Stomach (tissue), 9 donors: ENCODE measurements around the gene CARD19. TPM values are rescaled to one million over a fixed set of nuclear protein-coding genes. Genes with fewer than 3 reads are reported as not detected.

Experiments
- DNase-seq, 2 donors: peaks; one replicate each; pipeline versions ENCODE4 v3.0.0 to v3.0.0-alpha.2; 2013 to 2019
- H3K27ac ChIP-seq, 5 donors: fragments of 200-600 bp in 4 of 5; sonication (generic) in 4 of 5; one replicate each; pipeline ENCODE4 v1.5.1; 2013 to 2019; ENCODE audit warnings: mild to moderate bottlenecking in 1 of 5, moderate library complexity in 1 of 5
- H3K27me3 ChIP-seq, 3 donors: fragments of 200-600 bp; sonication (generic); one replicate each; pipeline ENCODE4 v1.5.1; 2017 to 2019; ENCODE audit warnings: mixed run types in 1 of 3
- H3K36me3 ChIP-seq, 4 donors: fragments of 200-600 bp; sonication (generic); 1 replicate in 3 of 4; 2 replicates in 1 of 4; pipeline ENCODE4 v1.5.1; 2016 to 2019
- H3K4me1 ChIP-seq, 4 donors: fragments of 200-600 bp; sonication (generic); one replicate each; pipeline ENCODE4 v1.5.1; 2016 to 2019
- H3K4me3 ChIP-seq, 4 donors: fragments of 200-600 bp; sonication (generic) in 3 of 4; one replicate each; pipeline ENCODE4 v1.5.1; 2016 to 2019; ENCODE audit warnings: mild to moderate bottlenecking in 1 of 4
- H3K9me3 ChIP-seq, 4 donors: fragments of 200-600 bp; sonication (generic); one replicate each; pipeline ENCODE4 v1.5.1; 2016 to 2019
- EP300 ChIP-seq: sonication (generic); formaldehyde crosslinking; IDR thresholded peaks from one replicate; pipeline ENCODE4 v1.6.1; 2017; ENCODE audit warnings: antibody characterized with exemption
- POLR2A ChIP-seq, 4 donors: fragments of 450-650 bp; IDR thresholded peaks; one replicate each; pipeline ENCODE4 v1.6.1; 2016; ENCODE audit warnings: antibody characterized with exemption in 4 of 4, control low read depth in 2 of 4, mild to moderate bottlenecking in 1 of 4, moderate library complexity in 1 of 4
- POLR2AphosphoS5 ChIP-seq, 3 donors: sonication (generic); formaldehyde crosslinking; IDR thresholded peaks; one replicate each; pipeline ENCODE4 v1.6.1; 2016; ENCODE audit warnings: antibody characterized with exemption in 3 of 3
- WGBS, 5 donors: extraction: QIAGEN DNeasy Blood & Tissue Kit in 3 of 5; methylation state at CpG; one replicate each; pipeline versions ENCODE4 v1.1.5 to v1.1.7; 2013 to 2018; 5-methylcytosine and 5-hydroxymethylcytosine counted together
- intact Hi-C: fragments of 100-400 bp; cut with DNase I; formaldehyde crosslinking; loops from one replicate; pipeline ENCODE4 v1.15.1; 2023; ENCODE audit warnings: low total_unique reads
- polyA plus RNA-seq, 3 donors: library from polyadenylated mRNA; stranded (reverse); fragments of 200-250 nt; gene quantifications; one replicate each; pipeline ENCODE4 v1.2.3, GENCODE V29; 2013
- total RNA-seq, 5 donors: library from RNA; depleted of rRNA; stranded (reverse); fragments of >200 nt; gene quantifications; one replicate each; pipeline versions ENCODE4 v1.1.0 to v1.2.3, GENCODE V29; 2014 to 2016
- TF ChIP-seq, protein P1 (sequence below), 7 experiments: fragments of 450-650 bp in 4 of 7; fragments of 200-600 bp in 3 of 7; sonication (generic) in 3 of 7; IDR thresholded peaks; one replicate each; pipeline ENCODE4 v1.5.1; 2016 to 2019; ENCODE audit warnings: antibody characterized with exemption in 7 of 7, control low read depth in 2 of 7, mild to moderate bottlenecking in 1 of 7
- donor health status: healthy with polysubstance abuse.
- donor health status: Bipolar disorder and iron deficiency.
- donor health status: healthy.

The CARD19 gene
- total and polyA plus RNA-seq, 8 donors = 14.3 to 95.1 (median 45.6) TPM

DNA sequence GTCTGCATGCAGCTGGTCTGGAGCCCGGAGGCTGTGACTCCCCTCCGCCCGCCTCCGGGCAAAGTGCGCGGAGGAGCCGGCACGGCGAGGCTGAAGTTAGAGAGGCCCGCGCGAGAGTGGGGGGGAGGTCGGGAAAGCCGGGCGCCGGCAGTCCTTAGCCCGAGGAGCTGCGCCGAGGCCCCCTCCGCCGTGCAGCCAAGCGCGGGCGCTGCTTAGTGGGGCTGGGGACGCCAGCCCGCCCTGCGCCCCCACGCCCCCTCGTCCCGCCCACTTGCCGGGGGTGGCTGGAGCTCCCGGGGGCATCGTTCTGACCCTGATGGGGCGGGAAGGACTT, 37.6 kb downstream of the CARD19 start:
- H3K27me3 ChIP-seq = no peaks in the 10 kb centered on the region

DNA sequence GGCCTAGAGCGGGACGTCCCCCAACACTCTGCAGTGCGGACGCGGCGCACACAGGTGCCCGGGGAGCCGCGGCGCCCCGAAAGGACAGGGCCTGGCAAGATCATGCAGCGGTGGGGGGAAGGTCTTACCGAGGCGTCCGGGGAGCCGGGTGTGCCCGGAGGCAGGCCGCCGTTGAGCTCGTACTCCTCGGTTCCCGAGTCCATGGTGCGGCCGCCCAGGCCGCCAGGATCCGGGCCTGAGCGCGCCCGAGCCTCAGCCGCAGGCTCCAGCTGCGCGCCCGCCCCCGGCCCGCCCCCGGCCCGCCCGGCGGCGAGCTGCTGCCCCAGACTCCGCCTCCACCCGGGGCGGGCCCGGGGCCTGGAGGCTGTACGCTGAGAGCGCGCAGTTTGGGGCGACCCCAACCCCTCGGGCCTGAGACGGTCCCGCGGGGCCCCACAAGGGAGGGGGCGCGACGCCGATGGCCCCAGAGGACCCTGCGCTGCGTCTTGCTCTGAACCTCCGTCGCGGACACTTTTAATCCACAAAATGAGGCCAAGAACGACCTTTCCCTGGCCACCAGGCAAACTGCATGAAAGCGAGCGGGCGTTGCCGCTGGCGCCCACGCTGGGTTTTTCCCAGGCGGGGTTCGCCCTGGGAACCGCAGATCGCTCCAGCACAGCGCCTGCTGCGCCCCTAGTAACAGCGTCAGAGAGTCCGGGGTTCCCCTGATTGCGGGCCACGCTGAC, 38.2 kb downstream of the CARD19 start, which contains the start of gene NINJ1:
Gene NINJ1 (minus strand): TSS at position 237 of the 725 bp plus-strand sequence. CDS start 34 bp downstream, at position 203.
- intact Hi-C loops = no loop called here
- no peak for TF ChIP-seq EP300
- no peak for TF ChIP-seq POLR2A (IDR thresholded peaks at IDR 0.05)
- TF ChIP-seq, protein P1, sequence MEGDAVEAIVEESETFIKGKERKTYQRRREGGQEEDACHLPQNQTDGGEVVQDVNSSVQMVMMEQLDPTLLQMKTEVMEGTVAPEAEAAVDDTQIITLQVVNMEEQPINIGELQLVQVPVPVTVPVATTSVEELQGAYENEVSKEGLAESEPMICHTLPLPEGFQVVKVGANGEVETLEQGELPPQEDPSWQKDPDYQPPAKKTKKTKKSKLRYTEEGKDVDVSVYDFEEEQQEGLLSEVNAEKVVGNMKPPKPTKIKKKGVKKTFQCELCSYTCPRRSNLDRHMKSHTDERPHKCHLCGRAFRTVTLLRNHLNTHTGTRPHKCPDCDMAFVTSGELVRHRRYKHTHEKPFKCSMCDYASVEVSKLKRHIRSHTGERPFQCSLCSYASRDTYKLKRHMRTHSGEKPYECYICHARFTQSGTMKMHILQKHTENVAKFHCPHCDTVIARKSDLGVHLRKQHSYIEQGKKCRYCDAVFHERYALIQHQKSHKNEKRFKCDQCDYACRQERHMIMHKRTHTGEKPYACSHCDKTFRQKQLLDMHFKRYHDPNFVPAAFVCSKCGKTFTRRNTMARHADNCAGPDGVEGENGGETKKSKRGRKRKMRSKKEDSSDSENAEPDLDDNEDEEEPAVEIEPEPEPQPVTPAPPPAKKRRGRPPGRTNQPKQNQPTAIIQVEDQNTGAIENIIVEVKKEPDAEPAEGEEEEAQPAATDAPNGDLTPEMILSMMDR (IDR thresholded peaks at IDR 0.05) = no peak
- TF ChIP-seq POLR2AphosphoS5 (IDR thresholded peaks at IDR 0.05) = peak in 2 of 3 donors; percentile 65 to 87
- H3K9me3 ChIP-seq = no peaks in the 10 kb centered on the region
- H3K27ac ChIP-seq = peak within 1 kb of the TSS; percentile 96 to 99 (median 96)
- peaks cover 53 to 73% (median 67%) of the 10 kb centered on the region in 4 donors for H3K4me1 ChIP-seq
- H3K36me3 ChIP-seq = no peaks in the 10 kb centered on the region
- 0 to 1% (median 1%) methylated on average over 6 to 78 of the region's 78 CpGs for WGBS, 5 donors
- peak; percentile 79 to 95 for DNase-seq
- peak within 1 kb of the TSS; percentile 67 to 88 (median 82) for H3K4me3 ChIP-seq
- no peaks in the 10 kb centered on the region for H3K27me3 ChIP-seq

More for the DNA sequence above, 37.6 kb downstream of the CARD19 start:
- H3K4me1 ChIP-seq = peaks cover 59 to 77% (median 72%) of the 10 kb centered on the region in 4 donors
- no peaks in the 10 kb centered on the region for H3K36me3 ChIP-seq
- peak overlapping the region; percentile 67 to 88 (median 82) for H3K4me3 ChIP-seq
- peak; percentile 83 to 95 for DNase-seq
- WGBS, 5 donors = 0 to 3% (median 0%) methylated on average over 10 to 34 of the region's 34 CpGs
- H3K9me3 ChIP-seq = no peaks in the 10 kb centered on the region
- H3K27ac ChIP-seq = peak overlapping the region; percentile 96 to 99 (median 96)
- intact Hi-C loops = no loop called here
- peak; percentile 64 to 90 (median 82) for TF ChIP-seq POLR2AphosphoS5 (IDR thresholded peaks at IDR 0.05)
- TF ChIP-seq POLR2A (IDR thresholded peaks at IDR 0.05) = no peak

DNA sequence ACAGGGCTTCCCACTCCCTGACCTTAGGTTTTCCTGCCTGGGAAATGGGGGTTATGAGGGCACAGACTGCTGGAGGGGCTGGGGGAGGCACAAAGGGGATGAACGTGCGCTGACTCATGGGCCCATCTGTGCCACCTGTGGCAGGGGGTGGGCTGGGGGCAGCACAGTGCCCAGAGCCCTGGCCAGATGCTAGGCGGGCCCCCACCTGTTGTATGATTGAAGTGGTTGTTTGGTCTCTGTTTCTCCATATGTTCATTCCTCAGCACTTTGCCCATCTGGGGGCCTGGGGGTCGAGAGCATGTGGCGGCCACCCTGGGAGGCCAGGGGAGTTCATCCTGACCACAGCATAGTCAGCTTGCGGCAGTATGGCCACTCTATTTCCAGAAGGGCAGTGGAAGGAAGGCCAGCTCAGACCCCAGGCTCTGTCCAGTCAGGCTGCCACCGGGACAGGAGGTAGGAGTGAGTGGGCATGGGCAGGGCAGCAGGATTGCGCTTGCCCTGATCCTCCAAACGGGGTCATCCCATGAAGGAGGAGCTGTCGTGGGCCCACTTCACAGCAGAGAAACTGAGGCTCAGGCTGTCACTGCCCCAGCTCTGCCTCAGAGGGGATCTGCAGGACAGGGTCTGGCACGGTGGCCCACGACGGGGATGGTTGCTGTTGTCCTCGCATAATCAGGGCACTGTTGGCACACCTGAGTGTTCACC, 38.9 kb downstream of the CARD19 start:
- H3K27ac ChIP-seq = peak overlapping the region; percentile 96 to 99 (median 96)
- TF ChIP-seq EP300 (no peak), POLR2AphosphoS5 (IDR thresholded peaks at IDR 0.05) (no peak), POLR2A (IDR thresholded peaks at IDR 0.05) (no peak)
- TF ChIP-seq, protein P1 (IDR thresholded peaks at IDR 0.05) = no peak
- 68 to 80% (median 76%) methylated on average over 11 to 14 of the region's 14 CpGs for WGBS, 5 donors
- H3K36me3 ChIP-seq = no peaks in the 10 kb centered on the region
- no peaks in the 10 kb centered on the region for H3K27me3 ChIP-seq
- H3K4me3 ChIP-seq = peak overlapping the region; percentile 67 to 88 (median 82)
- intact Hi-C loops = no loop called here
- H3K4me1 ChIP-seq = peaks cover 46 to 66% (median 59%) of the 10 kb centered on the region in 4 donors
- no peak for DNase-seq
- no peaks in the 10 kb centered on the region for H3K9me3 ChIP-seq

DNA sequence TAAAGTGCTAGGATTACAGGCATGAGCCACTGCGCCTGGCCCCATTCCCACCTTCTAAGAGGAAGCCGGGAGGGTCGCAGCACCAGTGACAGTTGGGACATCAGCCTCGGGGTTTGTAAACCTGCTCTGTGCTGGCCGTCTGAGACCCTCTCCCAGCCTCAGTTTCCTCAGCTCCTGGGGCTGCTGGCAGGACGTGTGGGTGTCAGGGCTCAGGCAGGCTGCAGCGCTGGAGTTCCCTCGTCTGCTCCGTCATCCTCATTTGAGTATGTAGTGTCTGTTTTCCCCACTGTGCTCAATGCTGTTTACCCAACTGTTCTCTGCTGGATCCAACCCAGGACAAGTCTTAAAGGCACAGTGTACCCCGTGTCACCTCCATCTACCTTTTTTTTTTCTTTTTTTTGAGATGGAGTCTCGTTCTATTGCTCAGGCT, 40.0 kb downstream of the CARD19 start:
- WGBS, 5 donors = 28 to 42% (median 30%) methylated on average over 10 to 11 of the region's 11 CpGs
- Histone ChIP-seq H3K36me3 (no peaks in the 10 kb centered on the region), H3K4me3 (peak overlapping the region in 1 of 4 donors; percentile 21), H3K4me1 (peaks cover 35 to 55% (median 48%) of the 10 kb centered on the region in 4 donors), H3K9me3 (no peaks in the 10 kb centered on the region), H3K27ac (peak overlapping the region in 4 of 5 donors; percentile 11 to 50 (median 38)), H3K27me3 (no peaks in the 10 kb centered on the region)
- intact Hi-C loops = no loop called here
- peak in 1 of 2 donors; percentile 57 for DNase-seq
- no peak for TF ChIP-seq POLR2AphosphoS5 (IDR thresholded peaks at IDR 0.05)
- TF ChIP-seq POLR2A (IDR thresholded peaks at IDR 0.05) = no peak
- TF ChIP-seq, protein P1 (IDR thresholded peaks at IDR 0.05) = no peak
- TF ChIP-seq EP300 = no peak
